ENCODE results near the gene ADAMTSL2.

ADAMTSL2 gene

DNA sequence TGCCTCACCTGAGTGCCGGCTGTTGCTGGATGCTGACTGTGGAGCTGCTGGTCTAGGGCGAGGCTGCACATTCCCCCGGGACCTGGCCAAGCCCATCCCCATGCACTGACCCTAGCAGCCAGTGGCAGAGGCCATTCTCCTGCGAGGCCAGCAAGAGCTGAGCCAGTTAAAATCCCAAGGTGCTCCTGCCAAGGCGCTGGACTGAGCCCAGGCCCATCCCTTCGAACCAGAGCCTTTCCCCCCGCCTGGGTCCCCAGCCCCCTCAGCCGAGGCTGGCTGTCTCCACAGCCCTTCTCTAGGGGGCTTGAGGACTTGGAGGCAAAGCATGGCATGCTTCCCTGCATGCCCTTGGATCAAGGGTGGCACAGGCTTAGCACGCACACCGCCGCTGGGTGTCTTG, 1.6 kb downstream of the ADAMTSL2 start:
- WGBS, result 85% methylated on average over 11 of the region's 11 CpGs
- no peak overlapping the region for H2BK5ac ChIP-seq (ENCODE audit: low read depth, low read length, poor library complexity, severe bottlenecking)
- no peak overlapping the region for H3K27ac ChIP-seq (ENCODE audit: low read length, poor library complexity, severe bottlenecking)
- no peaks in the 10 kb centered on the region for H3K9me3 ChIP-seq (ENCODE audit: control insufficient read depth, low read length)
- H2BK12ac ChIP-seq (ENCODE audit: low read length in 2 of 2), result no peak overlapping the region
- H3K4me2 ChIP-seq (ENCODE audit: low read length, poor library complexity, severe bottlenecking), result no peak overlapping the region
- H3K18ac ChIP-seq (ENCODE audit: low read depth in 1 of 2, low read length in 2 of 2), result no peak overlapping the region
- no peak overlapping the region for H3K4me3 ChIP-seq (ENCODE audit: insufficient read depth in 1 of 2, low read depth in 1 of 2, low read length in 2 of 2)
- no peak overlapping the region for H3K4ac ChIP-seq (ENCODE audit: low read depth in 1 of 2, low read length in 2 of 2)
- H3K9ac ChIP-seq (ENCODE audit: low read length), result no peak overlapping the region
- H3K23ac ChIP-seq (ENCODE audit: low read length in 2 of 2), result no peak overlapping the region
- H3K27me3 ChIP-seq (ENCODE audit: control insufficient read depth in 1 of 2, insufficient read depth in 1 of 2, low read length in 2 of 2), result peaks cover 61 to 84% of the 10 kb centered on the region in 2 experiments
- H3K14ac ChIP-seq (ENCODE audit: low read length in 2 of 2), result peak overlapping the region in 1 of 2 experiments; percentile 63
- no peaks in the 10 kb centered on the region for H3K79me1 ChIP-seq (replicated peaks; ENCODE audit: low read length, poor library complexity, severe bottlenecking)
- no peak for DNase-seq
- no peak overlapping the region for H2AFZ ChIP-seq (ENCODE audit: low read depth, low read length)
- H2AK5ac ChIP-seq (ENCODE audit: low read length, severe bottlenecking), result no peak overlapping the region
- no peak overlapping the region for H4K8ac ChIP-seq (ENCODE audit: low read length)
- H3K36me3 ChIP-seq (ENCODE audit: control insufficient read depth in 1 of 2, insufficient read depth in 2 of 2, low read depth in 1 of 2, low read length in 2 of 2), result no peaks in the 10 kb centered on the region
- no peak overlapping the region for H4K91ac ChIP-seq (ENCODE audit: low read length)
- H2BK15ac ChIP-seq (ENCODE audit: low read depth, poor library complexity, severe bottlenecking), result no peak overlapping the region
- H3K4me1 ChIP-seq (ENCODE audit: control insufficient read depth, insufficient read depth, low read depth, low read length), result peaks cover 17% of the 10 kb centered on the region
- H2BK120ac ChIP-seq (ENCODE audit: low read depth, low read length), result no peak overlapping the region

DNA sequence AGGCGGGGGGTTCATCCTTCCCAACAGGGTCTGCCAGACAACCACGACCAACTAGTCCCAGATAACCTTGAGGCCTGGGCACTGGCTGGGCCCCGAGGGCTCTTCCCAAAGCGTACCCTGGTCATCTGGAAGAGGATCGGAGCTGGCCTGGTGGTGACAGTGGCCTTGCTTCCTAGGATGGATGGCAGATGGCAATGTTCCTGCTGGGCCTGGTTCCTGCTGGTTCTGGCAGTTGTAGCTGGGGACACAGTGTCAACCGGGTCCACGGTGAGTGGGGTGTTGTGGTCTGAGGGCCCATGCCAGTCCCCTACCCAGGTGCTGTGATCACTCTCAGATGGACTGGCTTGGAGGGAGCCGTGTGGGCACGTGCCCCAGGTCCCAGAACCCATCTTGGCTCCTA, 2.0 kb downstream of the ADAMTSL2 start:
- Histone ChIP-seq H3K79me1 (replicated peaks; ENCODE audit: low read length, poor library complexity, severe bottlenecking) (no peaks in the 10 kb centered on the region), H3K4me1 (ENCODE audit: control insufficient read depth, insufficient read depth, low read depth, low read length) (peaks cover 17% of the 10 kb centered on the region), H2AFZ (ENCODE audit: low read depth, low read length) (no peak overlapping the region), H3K14ac (ENCODE audit: low read length in 2 of 2) (peak overlapping the region in 1 of 2 experiments; percentile 69), H3K9ac (ENCODE audit: low read length) (no peak overlapping the region), H3K27ac (ENCODE audit: low read length, poor library complexity, severe bottlenecking) (no peak overlapping the region), H4K8ac (ENCODE audit: low read length) (no peak overlapping the region), H2BK15ac (ENCODE audit: low read depth, poor library complexity, severe bottlenecking) (no peak overlapping the region), H2BK5ac (ENCODE audit: low read depth, low read length, poor library complexity, severe bottlenecking) (no peak overlapping the region), H3K36me3 (ENCODE audit: control insufficient read depth in 1 of 2, insufficient read depth in 2 of 2, low read depth in 1 of 2, low read length in 2 of 2) (no peaks in the 10 kb centered on the region), H3K4me3 (ENCODE audit: insufficient read depth in 1 of 2, low read depth in 1 of 2, low read length in 2 of 2) (peak overlapping the region in 1 of 2 experiments; percentile 37), H2BK120ac (ENCODE audit: low read depth, low read length) (no peak overlapping the region), H3K4me2 (ENCODE audit: low read length, poor library complexity, severe bottlenecking) (no peak overlapping the region), H3K18ac (ENCODE audit: low read depth in 1 of 2, low read length in 2 of 2) (no peak overlapping the region), H3K27me3 (ENCODE audit: control insufficient read depth in 1 of 2, insufficient read depth in 1 of 2, low read length in 2 of 2) (peaks cover 56 to 80% of the 10 kb centered on the region in 2 experiments), H4K91ac (ENCODE audit: low read length) (no peak overlapping the region), H3K9me3 (ENCODE audit: control insufficient read depth, low read length) (no peaks in the 10 kb centered on the region), H3K23ac (ENCODE audit: low read length in 2 of 2) (no peak overlapping the region), H2AK5ac (ENCODE audit: low read length, severe bottlenecking) (no peak overlapping the region), H2BK12ac (ENCODE audit: low read length in 2 of 2) (no peak overlapping the region), H3K4ac (ENCODE audit: low read depth in 1 of 2, low read length in 2 of 2) (no peak overlapping the region)
- no peak for DNase-seq
- WGBS, result 95% methylated on average over 9 of the region's 9 CpGs

DNA sequence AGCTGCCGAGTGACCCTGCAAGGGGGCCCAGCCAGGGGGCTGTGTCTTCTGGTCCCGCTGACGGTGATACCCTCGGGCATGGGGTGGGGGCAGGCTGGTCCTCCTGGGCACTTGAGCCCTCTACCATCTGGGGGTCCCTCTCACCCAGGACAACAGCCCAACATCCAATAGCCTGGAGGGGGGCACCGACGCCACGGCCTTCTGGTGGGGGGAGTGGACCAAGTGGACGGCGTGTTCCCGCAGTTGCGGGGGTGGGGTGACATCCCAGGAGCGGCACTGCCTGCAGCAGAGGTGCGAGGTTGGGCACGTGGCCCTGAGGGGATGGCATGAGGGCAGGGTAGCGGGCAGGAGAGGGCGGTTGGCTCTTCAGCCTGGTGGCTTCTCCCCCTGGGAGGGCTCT, 2.8 kb downstream of the ADAMTSL2 start:
- no peak overlapping the region for H2BK12ac ChIP-seq (ENCODE audit: low read length in 2 of 2)
- peak overlapping the region; percentile 40 for H2BK15ac ChIP-seq (ENCODE audit: low read depth, poor library complexity, severe bottlenecking)
- peaks cover 17% of the 10 kb centered on the region for H3K4me1 ChIP-seq (ENCODE audit: control insufficient read depth, insufficient read depth, low read depth, low read length)
- H3K4me2 ChIP-seq (ENCODE audit: low read length, poor library complexity, severe bottlenecking), result no peak overlapping the region
- H3K9ac ChIP-seq (ENCODE audit: low read length), result no peak overlapping the region
- H3K14ac ChIP-seq (ENCODE audit: low read length in 2 of 2), result peak overlapping the region in 1 of 2 experiments; percentile 26
- H3K18ac ChIP-seq (ENCODE audit: low read depth in 1 of 2, low read length in 2 of 2), result no peak overlapping the region
- H3K27me3 ChIP-seq (ENCODE audit: control insufficient read depth in 1 of 2, insufficient read depth in 1 of 2, low read length in 2 of 2), result peaks cover 54 to 75% of the 10 kb centered on the region in 2 experiments
- H3K36me3 ChIP-seq (ENCODE audit: control insufficient read depth in 1 of 2, insufficient read depth in 2 of 2, low read depth in 1 of 2, low read length in 2 of 2), result no peaks in the 10 kb centered on the region
- H4K8ac ChIP-seq (ENCODE audit: low read length), result no peak overlapping the region
- 94% methylated on average over 14 of the region's 16 CpGs for WGBS
- no peaks in the 10 kb centered on the region for H3K9me3 ChIP-seq (ENCODE audit: control insufficient read depth, low read length)
- no peak overlapping the region for H3K23ac ChIP-seq (ENCODE audit: low read length in 2 of 2)
- no peak overlapping the region for H2AK5ac ChIP-seq (ENCODE audit: low read length, severe bottlenecking)
- H3K79me1 ChIP-seq (replicated peaks; ENCODE audit: low read length, poor library complexity, severe bottlenecking), result no peaks in the 10 kb centered on the region
- no peak overlapping the region for H3K27ac ChIP-seq (ENCODE audit: low read length, poor library complexity, severe bottlenecking)
- H2AFZ ChIP-seq (ENCODE audit: low read depth, low read length), result no peak overlapping the region
- H4K91ac ChIP-seq (ENCODE audit: low read length), result no peak overlapping the region
- H2BK120ac ChIP-seq (ENCODE audit: low read depth, low read length), result no peak overlapping the region
- no peak for DNase-seq
- no peak overlapping the region for H3K4ac ChIP-seq (ENCODE audit: low read depth in 1 of 2, low read length in 2 of 2)
- no peak overlapping the region for H2BK5ac ChIP-seq (ENCODE audit: low read depth, low read length, poor library complexity, severe bottlenecking)
- peak overlapping the region in 1 of 2 experiments; percentile 39 for H3K4me3 ChIP-seq (ENCODE audit: insufficient read depth in 1 of 2, low read depth in 1 of 2, low read length in 2 of 2)

DNA sequence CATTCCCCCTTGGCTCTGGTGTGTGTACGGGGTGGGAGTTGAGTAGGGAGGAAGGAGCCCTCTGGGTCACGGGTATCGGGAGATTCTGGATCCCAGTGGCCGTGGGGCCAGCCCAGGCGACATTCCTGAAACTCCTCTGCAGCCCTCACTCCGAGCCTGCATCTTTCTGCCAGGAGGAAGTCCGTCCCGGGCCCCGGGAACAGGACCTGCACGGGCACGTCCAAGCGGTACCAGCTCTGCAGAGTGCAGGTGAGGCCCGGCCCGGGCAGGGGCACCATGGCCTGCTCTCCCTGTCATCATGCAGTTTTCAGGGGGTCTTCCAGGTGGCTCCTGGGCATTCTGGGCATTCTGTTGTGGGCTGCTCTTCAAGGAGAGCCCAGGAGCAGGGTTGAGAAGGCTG, 3.7 kb downstream of the ADAMTSL2 start:
- H3K27me3 ChIP-seq (ENCODE audit: control insufficient read depth in 1 of 2, insufficient read depth in 1 of 2, low read length in 2 of 2), result peaks cover 53 to 67% of the 10 kb centered on the region in 2 experiments
- H3K4me1 ChIP-seq (ENCODE audit: control insufficient read depth, insufficient read depth, low read depth, low read length), result peaks cover 14% of the 10 kb centered on the region
- no peak overlapping the region for H3K4me2 ChIP-seq (ENCODE audit: low read length, poor library complexity, severe bottlenecking)
- no peak overlapping the region for H2BK120ac ChIP-seq (ENCODE audit: low read depth, low read length)
- H3K9ac ChIP-seq (ENCODE audit: low read length), result no peak overlapping the region
- no peak overlapping the region for H2AK5ac ChIP-seq (ENCODE audit: low read length, severe bottlenecking)
- H2BK12ac ChIP-seq (ENCODE audit: low read length in 2 of 2), result no peak overlapping the region
- WGBS, result 95% methylated on average over 14 of the region's 14 CpGs
- H3K27ac ChIP-seq (ENCODE audit: low read length, poor library complexity, severe bottlenecking), result no peak overlapping the region
- H3K18ac ChIP-seq (ENCODE audit: low read depth in 1 of 2, low read length in 2 of 2), result no peak overlapping the region
- H3K79me1 ChIP-seq (replicated peaks; ENCODE audit: low read length, poor library complexity, severe bottlenecking), result no peaks in the 10 kb centered on the region
- H3K9me3 ChIP-seq (ENCODE audit: control insufficient read depth, low read length), result no peaks in the 10 kb centered on the region
- H2AFZ ChIP-seq (ENCODE audit: low read depth, low read length), result no peak overlapping the region
- H4K8ac ChIP-seq (ENCODE audit: low read length), result no peak overlapping the region
- H2BK5ac ChIP-seq (ENCODE audit: low read depth, low read length, poor library complexity, severe bottlenecking), result no peak overlapping the region
- H4K91ac ChIP-seq (ENCODE audit: low read length), result no peak overlapping the region
- no peak overlapping the region for H3K4ac ChIP-seq (ENCODE audit: low read depth in 1 of 2, low read length in 2 of 2)
- no peak for DNase-seq
- H2BK15ac ChIP-seq (ENCODE audit: low read depth, poor library complexity, severe bottlenecking), result no peak overlapping the region
- no peak overlapping the region for H3K4me3 ChIP-seq (ENCODE audit: insufficient read depth in 1 of 2, low read depth in 1 of 2, low read length in 2 of 2)
- no peak overlapping the region for H3K23ac ChIP-seq (ENCODE audit: low read length in 2 of 2)
- no peak overlapping the region for H3K14ac ChIP-seq (ENCODE audit: low read length in 2 of 2)
- no peaks in the 10 kb centered on the region for H3K36me3 ChIP-seq (ENCODE audit: control insufficient read depth in 1 of 2, insufficient read depth in 2 of 2, low read depth in 1 of 2, low read length in 2 of 2)
